PC-9 (cell line): Measurements from ENCODE around the gene ATP8B1. TPM values are rescaled to one million over a fixed set of nuclear protein-coding genes. Genes with fewer than 3 reads are reported as not detected.

Experiments used
- BruUV-seq: library from RNA; stranded (reverse); fragments of 400-500 nt; replicated peaks from 2 replicates; lab custom pipeline; 2021; lab: Mats Ljungman, UMichigan
- CTCF ChIA-PET: fragments of 300-600 bp; sonication (Branson Sonifier 250); formaldehyde crosslinking; loops from one replicate; lab custom pipeline; 2022; ENCODE audit warnings: antibody characterized with exemption; lab: Charles Lee
- POLR2A ChIA-PET: fragments of 300-600 bp; sonication (Branson Sonifier 250); formaldehyde crosslinking; loops from one replicate; lab custom pipeline; 2022; ENCODE audit warnings: antibody characterized with exemption; ENCODE audit not compliant: unreplicated experiment; lab: Charles Lee
- DNase-seq, 2 experiments: peaks; one replicate each; pipeline versions ENCODE4 v3.0.0 to v3.0.0-alpha.2; 2015 to 2022; ENCODE audit warnings: mixed read lengths in 1 of 2
- H2AFZ ChIP-seq: fragments of 200-600 bp; sonication (generic); 2 replicates; pipeline ENCODE4 v1.8.1; 2017; ENCODE audit warnings: antibody characterized with exemption
- H3F3A ChIP-seq: fragments of 200-600 bp; sonication (generic); 2 replicates; pipeline ENCODE4 v1.8.1; 2017; ENCODE audit warnings: antibody characterized with exemption, mild to moderate bottlenecking, low read depth; ENCODE audit not compliant: insufficient read depth
- H3K27ac ChIP-seq: fragments of 200-600 bp; sonication (generic); 2 replicates; pipeline ENCODE4 v1.6.1; 2016; ENCODE audit warnings: mixed run types
- H3K27me3 ChIP-seq: fragments of 200-600 bp; sonication (generic); 2 replicates; pipeline ENCODE4 v1.6.1; 2016; ENCODE audit warnings: low read depth, mixed run types; ENCODE audit not compliant: insufficient read depth
- H3K36me3 ChIP-seq: fragments of 200-600 bp; sonication (generic); 2 replicates; pipeline ENCODE4 v1.6.1; 2016; ENCODE audit warnings: low read depth, mixed run types
- H3K4me1 ChIP-seq: fragments of 200-600 bp; sonication (generic); replicated peaks from 2 replicates; pipeline ENCODE4 v1.6.1; 2016; ENCODE audit warnings: mixed run types; ENCODE audit not compliant: insufficient read depth
- H3K4me2 ChIP-seq: fragments of 200-600 bp; sonication (generic); 2 replicates; pipeline ENCODE4 v1.6.1; 2017; ENCODE audit warnings: mixed run types
- H3K4me3 ChIP-seq: fragments of 200-600 bp; sonication (generic); 2 replicates; pipeline ENCODE4 v1.6.1; 2016; ENCODE audit warnings: mixed run types
- H3K79me2 ChIP-seq: fragments of 200-600 bp; sonication (generic); 2 replicates; pipeline ENCODE4 v1.6.1; 2017; ENCODE audit warnings: low read depth, mixed run types
- H3K9me2 ChIP-seq: fragments of 200-600 bp; sonication (generic); 2 replicates; pipeline ENCODE4 v1.8.1; 2017; ENCODE audit warnings: mild to moderate bottlenecking; ENCODE audit not compliant: insufficient read depth
- H3K9me3 ChIP-seq: fragments of 200-600 bp; sonication (generic); 2 replicates; pipeline ENCODE4 v1.8.1; 2016; ENCODE audit warnings: low read depth; ENCODE audit not compliant: insufficient read depth
- H4K20me1 ChIP-seq: fragments of 200-600 bp; sonication (generic); 2 replicates; pipeline ENCODE4 v1.8.1; 2017; ENCODE audit not compliant: insufficient read depth
- EZH2 ChIP-seq: fragments of 200-600 bp; sonication (generic); IDR thresholded peaks from 2 replicates; pipeline ENCODE4 v1.8.0; 2017; ENCODE audit warnings: antibody characterized with exemption, low read depth
- intact Hi-C: fragments of 100-400 bp; cut with micrococcal nuclease; formaldehyde crosslinking; loops from one replicate; pipeline ENCODE4 v1.10.0; 2022; ENCODE audit not compliant: unreplicated experiment
- total RNA-seq: library from RNA; stranded (reverse); gene quantifications from 2 replicates; pipeline ENCODE4 v1.2.3, GENCODE V29; 2021
- TF ChIP-seq, protein P1 (sequence below): fragments of 200-600 bp; sonication (generic); conservative IDR thresholded peaks from 2 replicates; pipeline ENCODE4 v1.6.1; 2017; ENCODE audit warnings: mixed run types, antibody characterized with exemption, mild to moderate bottlenecking, moderate library complexity

ATP8B1 gene
- total RNA-seq, 1 experiment from 2014 or later = 23.4 TPM

DNA sequence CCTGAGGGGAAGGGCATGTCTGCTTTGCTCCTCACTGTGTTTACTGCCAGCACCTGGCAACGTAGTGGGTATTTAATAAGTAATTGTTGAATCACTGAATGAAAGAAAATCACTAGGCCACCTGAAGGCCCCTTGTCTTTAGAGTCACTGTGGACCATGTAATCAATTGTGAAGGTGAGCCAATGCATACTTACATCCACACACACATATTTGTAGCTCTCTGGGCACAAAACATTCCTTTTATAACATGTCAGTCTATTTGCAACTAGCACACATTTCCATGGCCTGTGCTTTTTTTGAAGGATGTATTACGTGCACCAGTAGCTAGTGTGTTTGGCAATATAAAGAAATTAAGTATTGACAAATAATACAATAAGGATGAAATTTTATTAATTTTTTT, 11.2 kb downstream of the ATP8B1 start:
- no TSS peak for BruUV-seq
- no peak overlapping the region for H3K4me3 ChIP-seq
- H2AFZ ChIP-seq = no peak overlapping the region
- H3K36me3 ChIP-seq = peaks cover 3% of the 10 kb centered on the region; the same call in 1 of the 2 replicates
- TF ChIP-seq, protein P1, sequence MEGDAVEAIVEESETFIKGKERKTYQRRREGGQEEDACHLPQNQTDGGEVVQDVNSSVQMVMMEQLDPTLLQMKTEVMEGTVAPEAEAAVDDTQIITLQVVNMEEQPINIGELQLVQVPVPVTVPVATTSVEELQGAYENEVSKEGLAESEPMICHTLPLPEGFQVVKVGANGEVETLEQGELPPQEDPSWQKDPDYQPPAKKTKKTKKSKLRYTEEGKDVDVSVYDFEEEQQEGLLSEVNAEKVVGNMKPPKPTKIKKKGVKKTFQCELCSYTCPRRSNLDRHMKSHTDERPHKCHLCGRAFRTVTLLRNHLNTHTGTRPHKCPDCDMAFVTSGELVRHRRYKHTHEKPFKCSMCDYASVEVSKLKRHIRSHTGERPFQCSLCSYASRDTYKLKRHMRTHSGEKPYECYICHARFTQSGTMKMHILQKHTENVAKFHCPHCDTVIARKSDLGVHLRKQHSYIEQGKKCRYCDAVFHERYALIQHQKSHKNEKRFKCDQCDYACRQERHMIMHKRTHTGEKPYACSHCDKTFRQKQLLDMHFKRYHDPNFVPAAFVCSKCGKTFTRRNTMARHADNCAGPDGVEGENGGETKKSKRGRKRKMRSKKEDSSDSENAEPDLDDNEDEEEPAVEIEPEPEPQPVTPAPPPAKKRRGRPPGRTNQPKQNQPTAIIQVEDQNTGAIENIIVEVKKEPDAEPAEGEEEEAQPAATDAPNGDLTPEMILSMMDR = no peak
- H3K9me2 ChIP-seq = no peaks in the 10 kb centered on the region
- ChIA-PET POLR2A (no interaction called here), CTCF (no interaction called here)
- peaks cover 95% of the 10 kb centered on the region for H3K4me1 ChIP-seq
- peaks cover 90% of the 10 kb centered on the region for H3K79me2 ChIP-seq
- peak overlapping the region; percentile 21; the same call in 1 of the 2 replicates for H3K27ac ChIP-seq
- H3F3A ChIP-seq = peaks cover 61% of the 10 kb centered on the region
- H3K9me3 ChIP-seq = no peaks in the 10 kb centered on the region
- no peak overlapping the region for H3K4me2 ChIP-seq
- 0 out of 2 replicates have a peak, but pooled peaks cover 3% of the 10 kb centered on the region for H4K20me1 ChIP-seq
- intact Hi-C loops = no loop called here
- no peak for DNase-seq
- H3K27me3 ChIP-seq = no peaks in the 10 kb centered on the region

DNA sequence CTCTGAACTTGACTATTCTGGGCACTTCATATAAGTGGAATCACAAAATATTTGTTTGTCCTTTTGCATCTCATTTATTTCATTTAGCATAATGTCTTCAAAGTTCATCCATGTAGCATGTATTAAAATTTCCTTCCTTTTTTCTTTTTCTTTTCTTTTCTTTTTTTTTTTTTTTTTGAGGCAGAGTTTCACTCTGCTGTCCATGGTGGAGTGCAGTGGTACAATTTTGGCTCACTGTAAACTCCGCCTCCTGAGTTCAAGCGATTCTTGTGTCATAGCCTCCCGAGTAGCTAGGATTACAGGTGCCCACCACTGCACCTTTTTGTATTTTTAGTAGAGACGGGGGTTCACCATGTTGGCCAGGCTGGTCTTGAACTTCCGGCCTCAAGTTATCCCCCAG, 11.9 kb downstream of the ATP8B1 start:
- Histone ChIP-seq H3K4me2 (peak overlapping the region; percentile 94; the same call in 1 of the 2 replicates), H3K9me3 (no peaks in the 10 kb centered on the region), H3K4me1 (peaks cover 95% of the 10 kb centered on the region), H3K9me2 (no peaks in the 10 kb centered on the region), H3K36me3 (peaks cover 3% of the 10 kb centered on the region; the same call in 1 of the 2 replicates), H3K79me2 (peaks cover 90% of the 10 kb centered on the region), H4K20me1 (no peaks in the 10 kb centered on the region), H3K27ac (peak overlapping the region; percentile 97; the same call in 1 of the 2 replicates), H3K4me3 (no peak overlapping the region), H2AFZ (no peak overlapping the region), H3F3A (peaks cover 58% of the 10 kb centered on the region), H3K27me3 (no peaks in the 10 kb centered on the region)
- DNase-seq = no peak
- BruUV-seq = no TSS peak
- POLR2A ChIA-PET = no interaction called here
- CTCF ChIA-PET = no interaction called here
- intact Hi-C loops = no loop called here
- TF ChIP-seq, protein P1 = no peak
- no peak for TF ChIP-seq EZH2

DNA sequence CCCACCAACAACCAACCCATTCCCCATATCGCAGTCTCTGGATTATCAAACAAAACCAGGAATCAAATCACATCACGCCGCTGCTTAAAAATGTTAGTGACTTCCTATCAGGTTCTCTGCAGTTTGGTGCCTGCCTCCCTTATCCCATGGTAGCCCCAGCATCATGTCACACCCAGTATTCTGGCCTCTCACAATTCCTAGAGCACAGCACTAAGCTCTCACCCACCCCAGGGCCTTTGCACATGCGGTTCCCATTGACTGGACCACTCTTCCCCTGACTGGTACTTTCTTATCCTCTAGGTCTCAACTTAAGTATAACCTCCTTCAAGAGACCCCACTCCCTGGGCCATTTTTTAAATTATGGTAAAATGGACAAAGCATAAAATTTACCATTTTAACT, 12.8 kb downstream of the ATP8B1 start:
- intact Hi-C loops = no loop called here
- Histone ChIP-seq H3K27ac (peak overlapping the region; percentile 97), H3F3A (peaks cover 57% of the 10 kb centered on the region), H3K27me3 (no peaks in the 10 kb centered on the region), H3K4me3 (no peak overlapping the region), H3K36me3 (0 out of 2 replicates have a peak, but pooled peaks cover under 1% of the 10 kb centered on the region), H3K9me2 (no peaks in the 10 kb centered on the region), H3K4me1 (peaks cover 96% of the 10 kb centered on the region), H4K20me1 (no peaks in the 10 kb centered on the region), H3K9me3 (no peaks in the 10 kb centered on the region), H2AFZ (no peak overlapping the region), H3K79me2 (peaks cover 90% of the 10 kb centered on the region), H3K4me2 (peak overlapping the region; percentile 94)
- CTCF ChIA-PET = no interaction called here
- POLR2A ChIA-PET = interaction anchor here (0.7 kb wide), 1 partner anchor 47 kb away, joined by 3 read pairs; no protein-coding TSS in a partner anchor
- TF ChIP-seq, protein P1 = no peak
- TF ChIP-seq EZH2 = no peak
- no peak for DNase-seq
- BruUV-seq = no TSS peak
